Measurements from ENCODE around the gene IGF2.

DNA sequence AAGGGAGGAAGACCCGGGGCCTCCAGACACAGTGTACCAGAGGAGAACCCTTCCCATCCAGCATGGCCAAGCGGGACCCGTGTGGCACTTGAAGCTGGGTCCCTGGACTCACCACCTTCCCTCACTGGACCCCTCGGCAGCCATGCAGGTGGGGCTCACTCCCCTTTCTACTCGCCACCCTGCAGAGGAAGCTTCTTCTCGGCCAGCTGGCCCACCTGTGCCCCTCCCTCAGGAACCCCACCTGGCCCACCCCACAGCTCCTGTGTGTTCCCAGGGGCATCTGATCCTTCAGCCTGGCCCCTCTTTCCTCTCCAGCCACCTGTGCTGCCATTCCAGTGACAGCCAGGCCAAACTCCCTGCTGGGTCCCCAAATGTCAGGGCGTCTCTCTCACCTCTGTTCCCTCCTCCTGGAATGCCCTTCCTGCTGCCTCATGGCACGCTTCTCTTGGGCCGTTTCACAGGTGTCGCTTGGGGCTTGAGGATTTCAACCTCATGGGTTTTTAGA is 38.0 kb downstream of the IGF2 start:
- no peak for TF ChIP-seq POLR2AphosphoS5 (IDR thresholded peaks at IDR 0.05)
- TF ChIP-seq, protein P1, sequence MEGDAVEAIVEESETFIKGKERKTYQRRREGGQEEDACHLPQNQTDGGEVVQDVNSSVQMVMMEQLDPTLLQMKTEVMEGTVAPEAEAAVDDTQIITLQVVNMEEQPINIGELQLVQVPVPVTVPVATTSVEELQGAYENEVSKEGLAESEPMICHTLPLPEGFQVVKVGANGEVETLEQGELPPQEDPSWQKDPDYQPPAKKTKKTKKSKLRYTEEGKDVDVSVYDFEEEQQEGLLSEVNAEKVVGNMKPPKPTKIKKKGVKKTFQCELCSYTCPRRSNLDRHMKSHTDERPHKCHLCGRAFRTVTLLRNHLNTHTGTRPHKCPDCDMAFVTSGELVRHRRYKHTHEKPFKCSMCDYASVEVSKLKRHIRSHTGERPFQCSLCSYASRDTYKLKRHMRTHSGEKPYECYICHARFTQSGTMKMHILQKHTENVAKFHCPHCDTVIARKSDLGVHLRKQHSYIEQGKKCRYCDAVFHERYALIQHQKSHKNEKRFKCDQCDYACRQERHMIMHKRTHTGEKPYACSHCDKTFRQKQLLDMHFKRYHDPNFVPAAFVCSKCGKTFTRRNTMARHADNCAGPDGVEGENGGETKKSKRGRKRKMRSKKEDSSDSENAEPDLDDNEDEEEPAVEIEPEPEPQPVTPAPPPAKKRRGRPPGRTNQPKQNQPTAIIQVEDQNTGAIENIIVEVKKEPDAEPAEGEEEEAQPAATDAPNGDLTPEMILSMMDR (IDR thresholded peaks at IDR 0.05): no peak
- TF ChIP-seq EP300 (IDR thresholded peaks at IDR 0.05): no peak
